NCI-H146 treated with DMSO at 0.1 percent for 48 hours (cell line): ENCODE results near the gene MACF1.
"Not testable (repeated sequence)": the region's sequence is repeated elsewhere in the genome, so short reads cannot be mapped to it uniquely, and the experiment has no call there.

Experiments used
- DNase-seq: peaks from one replicate; lab custom pipeline; 2025; ENCODE audit not compliant: unreplicated experiment; lab: John Stamatoyannopoulos, UW

The MACF1 gene

DNA sequence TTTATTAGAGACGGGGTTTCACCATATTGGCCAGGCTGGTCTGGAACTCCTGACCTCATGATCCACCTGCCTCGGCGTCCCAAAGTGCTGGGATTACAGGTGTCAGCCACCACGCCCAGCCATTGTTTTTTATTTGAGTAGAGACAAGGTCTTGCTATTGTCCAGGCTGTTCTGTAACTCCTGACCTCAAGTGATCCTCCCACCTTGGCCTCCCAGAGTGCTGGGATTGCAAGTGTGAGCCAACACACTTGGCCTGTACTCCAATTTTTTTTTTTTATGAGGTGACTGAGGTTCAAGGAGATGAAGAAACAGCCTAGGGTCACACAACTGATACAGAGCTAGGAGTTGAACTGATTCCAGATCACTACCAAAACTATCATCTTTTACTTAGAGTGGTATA is 245.5 kb downstream of the MACF1 start:
- not testable (repeated sequence) for DNase-seq

DNA sequence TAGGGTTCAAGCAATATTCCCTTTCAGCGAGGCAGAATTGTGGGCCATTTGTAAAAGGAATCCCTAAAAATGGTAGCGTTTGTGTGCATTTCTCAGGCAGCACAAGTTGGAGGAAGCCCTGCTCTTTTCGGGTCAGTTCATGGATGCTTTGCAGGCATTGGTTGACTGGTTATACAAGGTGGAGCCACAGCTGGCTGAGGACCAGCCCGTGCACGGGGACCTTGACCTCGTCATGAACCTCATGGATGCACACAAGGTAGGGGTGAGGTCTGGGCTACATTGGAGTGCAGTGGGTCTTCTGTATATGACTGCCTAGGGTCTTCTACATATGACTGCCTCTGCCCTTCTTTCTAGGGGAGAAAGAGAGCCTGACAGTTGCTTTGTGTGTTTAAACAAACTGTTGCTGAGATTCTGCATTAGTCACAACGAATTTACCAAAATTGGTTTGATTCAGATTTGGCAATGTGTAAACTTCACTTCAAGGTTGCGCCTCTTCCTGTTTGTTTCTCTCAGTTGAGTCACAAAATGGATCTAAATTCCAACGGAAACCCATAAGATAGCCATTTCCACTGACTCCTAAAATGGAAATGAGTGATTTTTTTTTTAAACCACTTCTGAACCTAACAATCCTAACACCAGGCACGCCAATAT is 246.6 kb downstream of the MACF1 start:
- DNase-seq: no peak

DNA sequence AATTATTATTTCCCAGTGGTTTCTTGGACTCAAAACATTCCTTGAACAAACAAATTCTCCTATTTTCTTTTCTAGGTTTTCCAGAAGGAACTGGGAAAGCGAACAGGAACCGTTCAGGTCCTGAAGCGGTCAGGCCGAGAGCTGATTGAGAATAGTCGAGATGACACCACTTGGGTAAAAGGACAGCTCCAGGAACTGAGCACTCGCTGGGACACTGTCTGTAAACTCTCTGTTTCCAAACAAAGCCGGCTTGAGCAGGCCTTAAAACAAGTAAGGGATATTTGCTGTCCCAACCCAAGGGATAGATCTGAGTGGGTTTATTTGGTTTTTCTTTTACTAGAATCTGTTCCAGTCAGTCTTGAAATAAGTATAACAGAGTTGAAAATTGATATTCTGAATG is 247.6 kb downstream of the MACF1 start:
- no peak for DNase-seq

DNA sequence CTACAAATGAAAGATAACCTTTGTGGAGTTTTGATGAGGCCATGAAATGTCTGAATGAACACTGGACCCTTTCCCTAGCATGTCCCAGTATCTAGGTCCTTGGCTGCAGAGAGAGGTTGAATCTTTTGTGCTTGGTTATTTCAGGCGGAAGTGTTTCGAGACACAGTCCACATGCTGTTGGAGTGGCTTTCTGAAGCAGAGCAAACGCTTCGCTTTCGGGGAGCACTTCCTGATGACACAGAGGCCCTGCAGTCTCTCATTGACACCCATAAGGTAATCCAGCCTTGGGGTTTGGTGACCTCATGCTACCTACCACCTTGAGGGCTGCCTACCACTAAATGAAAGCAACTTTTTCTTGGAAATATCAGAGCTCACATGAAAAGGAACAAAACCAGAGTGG is 248.0 kb downstream of the MACF1 start:
- DNase-seq: no peak

DNA sequence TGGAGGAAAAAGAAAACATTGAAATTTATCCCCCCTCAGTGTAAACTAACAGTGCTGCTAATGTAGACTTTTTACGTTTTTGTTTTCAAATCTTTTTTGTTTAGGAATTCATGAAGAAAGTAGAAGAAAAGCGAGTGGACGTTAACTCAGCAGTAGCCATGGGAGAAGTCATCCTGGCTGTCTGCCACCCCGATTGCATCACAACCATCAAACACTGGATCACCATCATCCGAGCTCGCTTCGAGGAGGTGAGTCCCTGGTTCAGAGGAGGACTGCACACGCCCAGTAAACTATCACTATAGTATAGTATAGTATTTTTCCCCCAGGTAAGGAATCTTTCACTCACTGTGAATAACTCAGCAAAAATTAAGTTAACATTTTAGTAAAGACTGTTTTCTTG is 249.1 kb downstream of the MACF1 start:
- DNase-seq: no peak

DNA sequence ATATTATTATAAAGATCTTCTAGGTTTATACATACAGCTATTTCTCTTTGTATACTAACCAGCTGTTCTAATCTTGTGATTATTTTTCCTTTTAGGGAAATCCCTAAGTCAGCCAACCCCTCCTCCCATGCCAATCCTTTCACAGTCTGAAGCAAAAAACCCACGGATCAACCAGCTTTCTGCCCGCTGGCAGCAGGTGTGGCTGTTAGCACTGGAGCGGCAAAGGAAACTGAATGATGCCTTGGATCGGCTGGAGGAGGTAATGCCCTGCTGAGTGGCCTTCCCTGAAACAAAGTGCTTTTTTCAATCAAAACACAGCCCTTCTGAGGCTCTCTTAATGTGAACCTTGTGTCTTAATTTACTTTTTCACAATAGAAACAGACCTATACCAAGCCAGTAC is 254.5 kb downstream of the MACF1 start:
- no peak for DNase-seq

DNA sequence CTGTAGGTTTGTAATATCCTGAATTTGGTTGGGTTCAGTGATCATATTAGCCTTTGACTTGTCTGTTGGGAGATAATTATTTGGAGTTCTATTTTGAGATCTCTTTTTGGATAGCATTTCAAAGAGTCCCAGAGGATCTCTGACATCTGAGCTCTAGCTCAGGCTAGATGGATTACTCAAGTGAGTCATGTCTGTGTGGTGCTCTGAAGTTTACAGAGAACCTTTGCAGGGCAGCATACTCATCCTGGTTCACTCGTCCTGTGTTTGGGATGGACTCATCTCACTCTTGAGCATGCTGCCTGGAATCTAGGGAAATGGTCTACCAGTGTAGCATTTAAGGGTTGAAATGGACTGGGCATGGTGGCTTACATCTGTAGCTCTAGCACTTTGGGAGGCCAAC is 257.6 kb downstream of the MACF1 start:
- no peak for DNase-seq

DNA sequence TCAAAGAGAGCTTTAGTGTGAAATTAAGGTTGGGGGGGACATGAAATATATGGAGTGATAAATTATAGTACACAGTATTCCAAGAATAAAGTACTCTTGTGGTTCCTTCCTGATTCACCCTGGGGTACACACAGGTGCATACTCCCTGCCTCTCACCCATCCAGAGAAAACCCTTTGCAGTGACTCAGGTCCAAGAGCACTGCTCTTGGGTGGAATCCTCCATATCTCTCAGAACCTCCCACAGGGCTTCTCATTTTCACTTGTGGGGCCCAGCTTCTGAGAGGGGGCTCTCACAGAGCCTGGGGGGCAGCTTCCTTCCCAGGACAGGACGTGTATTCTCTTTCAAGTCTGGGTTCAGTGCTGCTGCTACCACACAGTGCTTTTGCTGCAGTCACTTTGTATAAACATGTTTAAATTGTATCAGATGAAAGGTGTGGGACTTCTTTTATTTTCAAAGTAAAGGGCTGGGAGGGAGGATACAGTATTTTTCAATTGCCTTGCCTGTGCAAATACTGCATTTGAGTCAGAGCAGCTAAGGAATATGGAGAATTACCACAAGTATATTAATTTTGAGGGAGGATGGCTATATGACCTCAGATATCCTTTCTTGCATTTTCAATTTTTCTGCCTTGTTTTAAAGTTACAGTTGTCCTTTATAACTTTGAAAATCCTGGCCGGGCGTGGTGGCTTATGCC is 262.1 kb downstream of the MACF1 start:
- no peak for DNase-seq

DNA sequence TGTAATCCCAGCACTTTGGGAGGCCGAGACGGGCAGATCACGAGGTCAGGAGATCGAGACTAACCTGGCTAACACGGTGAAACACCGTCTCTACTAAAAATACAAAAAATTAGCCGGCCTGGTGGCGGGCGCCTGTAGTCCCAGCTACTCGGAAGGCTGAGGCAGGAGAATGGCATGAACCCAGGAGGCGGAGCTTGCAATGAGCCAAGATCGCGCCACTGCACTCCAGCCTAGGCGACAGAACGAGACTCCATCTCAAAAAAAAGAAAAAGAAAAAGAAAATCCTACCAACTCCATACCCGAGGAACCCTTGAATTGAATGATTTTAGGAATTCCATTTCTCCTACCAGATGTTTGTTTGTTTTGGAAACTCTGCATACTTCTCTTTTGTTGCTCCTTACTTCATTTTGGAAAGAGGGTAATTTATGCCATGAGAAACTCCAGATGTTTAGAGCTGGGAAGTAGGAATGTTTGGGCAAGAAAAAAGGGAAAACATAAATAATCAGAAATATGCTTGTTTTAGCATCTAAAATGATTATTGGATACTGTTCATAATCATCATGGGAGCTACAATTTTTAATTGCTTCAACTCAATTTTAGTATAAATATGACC is 262.7 kb downstream of the MACF1 start:
- DNase-seq: not testable (repeated sequence)

DNA sequence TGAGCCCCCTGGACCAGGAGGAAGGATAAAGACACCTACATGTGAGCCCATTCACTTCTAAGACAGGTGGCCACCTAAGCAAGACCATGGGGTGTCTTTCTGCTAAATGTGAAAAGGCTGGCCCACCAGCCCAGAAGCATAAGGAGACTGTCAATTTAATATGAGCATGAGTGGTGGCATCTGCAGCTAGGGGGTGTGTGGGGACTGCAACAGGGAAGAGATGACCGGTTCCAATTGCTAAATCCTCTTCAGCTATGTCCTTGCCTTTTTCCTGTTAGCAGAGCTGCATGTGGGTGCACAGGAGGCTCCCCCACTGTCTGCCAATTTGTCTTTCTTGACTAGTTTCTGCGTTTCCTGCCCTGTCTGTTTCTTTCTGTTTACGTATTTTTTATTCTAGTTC is 264.7 kb downstream of the MACF1 start:
- no peak for DNase-seq

DNA sequence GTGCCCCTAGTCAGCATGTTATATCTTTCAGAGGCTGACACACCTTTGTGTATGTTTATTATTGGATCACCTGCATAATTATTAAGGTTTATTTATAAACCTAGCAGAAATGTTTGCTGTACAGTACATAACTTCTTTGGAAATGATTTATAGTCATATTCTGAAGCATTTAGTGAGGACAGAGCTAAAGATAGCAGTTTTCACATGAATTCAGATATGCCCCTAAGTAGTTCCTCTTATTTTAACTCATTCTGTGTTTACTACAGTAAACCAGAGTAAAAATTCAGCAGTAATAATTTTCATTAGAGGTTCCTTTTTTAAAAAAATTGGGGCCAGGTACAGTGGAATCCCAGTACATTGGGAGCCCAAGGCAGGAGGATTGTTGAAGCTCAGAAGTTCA is 265.5 kb downstream of the MACF1 start:
- no peak for DNase-seq

DNA sequence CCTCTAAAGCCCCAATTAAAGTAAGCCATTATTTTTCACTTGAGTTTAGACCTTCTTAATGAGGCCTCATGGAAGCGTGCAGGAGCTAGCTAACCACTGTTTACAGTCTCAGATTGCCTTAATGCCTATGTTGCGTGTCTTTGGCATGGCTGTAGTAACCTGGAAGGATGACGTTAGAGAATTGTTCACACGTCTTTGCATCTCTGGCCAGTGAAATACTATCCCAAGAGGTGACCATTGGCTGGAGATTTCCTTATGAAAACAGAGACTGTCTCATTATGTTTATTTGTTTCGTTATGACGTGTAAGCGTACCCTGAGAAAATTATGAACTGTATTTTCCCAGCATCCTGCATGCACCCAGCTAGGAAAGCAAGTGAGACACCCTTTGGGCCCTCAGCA is 268.3 kb downstream of the MACF1 start:
- no peak for DNase-seq

DNA sequence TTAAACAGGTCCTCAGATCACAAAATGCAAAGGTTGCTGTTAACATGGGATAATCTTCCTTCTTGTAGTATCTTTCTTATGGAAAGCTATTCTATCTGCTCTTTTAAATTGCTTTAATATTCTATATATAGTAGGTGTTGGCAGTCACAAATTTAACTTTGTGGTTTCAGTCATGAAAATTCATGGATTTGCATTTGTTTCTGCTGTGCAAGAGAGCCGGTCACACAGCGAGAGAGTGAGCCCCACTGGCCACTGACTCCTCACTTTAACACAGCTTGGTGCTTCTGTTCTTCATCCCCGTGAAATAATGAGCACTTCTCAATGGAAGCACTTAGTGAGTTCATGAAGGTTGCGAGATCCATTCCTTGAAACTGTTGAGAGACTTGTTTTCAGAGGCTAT is 268.8 kb downstream of the MACF1 start:
- no peak for DNase-seq

DNA sequence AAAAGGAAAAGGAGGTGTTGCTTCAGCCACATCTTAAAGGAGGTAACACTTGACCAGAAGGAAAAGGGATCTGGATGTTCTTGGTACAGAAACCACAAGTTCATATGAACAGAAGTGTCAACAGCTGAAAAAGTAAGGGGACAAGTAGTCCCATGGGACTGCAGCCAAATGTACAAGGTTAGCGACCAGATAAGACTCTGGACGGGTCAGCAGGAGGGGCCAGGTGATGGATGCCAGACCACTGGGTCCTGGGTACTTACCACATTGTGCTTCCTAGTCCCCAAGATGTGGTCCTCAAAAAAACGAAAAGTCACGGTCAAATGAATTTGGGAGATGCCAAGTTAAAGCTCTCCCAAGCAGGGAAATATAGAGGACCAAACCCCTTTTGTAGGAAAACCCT is 270.3 kb downstream of the MACF1 start:
- DNase-seq: no peak

DNA sequence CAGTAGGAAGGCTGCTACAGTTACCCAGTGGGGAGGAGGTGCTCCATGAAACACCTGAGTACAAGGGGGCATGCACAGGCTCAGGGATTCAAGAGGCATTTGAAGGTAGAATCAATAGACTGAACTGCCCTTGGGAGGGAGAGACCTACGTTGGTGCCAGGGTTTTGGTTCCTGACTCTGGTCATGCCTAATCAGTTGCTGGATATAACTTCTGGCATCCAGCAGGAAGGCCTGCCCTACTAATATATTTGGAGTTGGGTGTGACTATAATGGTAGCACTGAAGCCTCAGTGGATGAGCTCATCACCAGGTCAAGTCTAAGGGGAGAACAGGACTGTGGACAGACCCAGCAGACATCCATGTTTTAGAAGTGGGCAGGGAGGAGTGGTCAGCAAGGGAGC is 271.1 kb downstream of the MACF1 start:
- DNase-seq: not testable (repeated sequence)

DNA sequence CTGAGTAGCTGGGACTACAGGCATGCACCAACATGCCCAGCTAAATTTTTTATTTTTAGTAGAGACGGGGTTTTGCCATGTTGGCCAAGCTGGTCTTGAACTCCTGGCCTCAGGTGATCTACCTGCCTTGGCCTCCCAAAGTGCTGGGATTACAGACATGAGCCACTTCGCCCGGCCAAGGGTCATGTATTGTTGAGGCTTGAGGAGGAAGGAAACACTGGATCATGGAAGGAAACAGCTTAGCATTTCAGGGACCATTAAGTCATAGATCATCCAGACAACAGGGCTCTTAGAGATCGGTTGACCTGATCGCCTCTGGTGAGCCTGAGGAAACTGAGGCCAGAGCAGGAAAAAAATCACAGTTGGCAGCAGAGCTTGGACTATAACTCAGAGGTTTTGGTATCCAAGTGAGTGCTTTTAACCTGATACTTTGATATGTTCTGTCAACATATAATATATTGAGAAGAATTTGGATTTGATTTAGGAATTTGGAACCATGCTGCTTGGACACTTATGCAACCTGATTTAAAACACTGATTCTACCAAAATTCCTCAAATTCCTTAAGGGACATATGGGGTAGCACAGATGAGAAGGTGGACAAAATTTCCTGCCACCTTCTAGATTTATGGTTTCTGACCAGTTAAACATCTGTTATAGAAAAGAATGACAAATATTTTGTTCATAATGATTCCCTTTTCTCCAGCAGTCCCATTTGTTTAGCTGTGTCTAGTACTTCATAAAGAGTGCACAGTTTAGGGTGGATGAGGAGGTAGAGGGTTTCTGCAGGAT is 273.8 kb downstream of the MACF1 start:
- no peak for DNase-seq

DNA sequence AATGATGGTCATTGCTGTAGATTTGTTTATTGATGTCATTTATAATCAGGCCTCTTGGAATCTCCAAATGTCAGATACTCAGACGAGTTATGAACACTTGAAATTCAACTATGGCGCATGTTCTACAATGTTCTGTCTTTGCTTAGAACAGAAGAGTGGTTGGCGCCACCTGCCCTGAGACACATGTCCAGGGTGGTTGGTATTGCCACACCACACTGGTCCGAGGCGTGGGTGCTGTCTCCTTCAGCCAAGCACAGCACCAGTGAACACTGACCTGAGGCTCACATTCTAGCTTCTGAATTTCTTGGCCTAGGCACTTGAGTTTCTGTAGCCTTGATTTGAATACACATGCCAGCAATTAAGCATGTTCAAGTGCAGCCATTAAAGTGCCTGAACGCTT is 276.8 kb downstream of the MACF1 start:
- DNase-seq: no peak

DNA sequence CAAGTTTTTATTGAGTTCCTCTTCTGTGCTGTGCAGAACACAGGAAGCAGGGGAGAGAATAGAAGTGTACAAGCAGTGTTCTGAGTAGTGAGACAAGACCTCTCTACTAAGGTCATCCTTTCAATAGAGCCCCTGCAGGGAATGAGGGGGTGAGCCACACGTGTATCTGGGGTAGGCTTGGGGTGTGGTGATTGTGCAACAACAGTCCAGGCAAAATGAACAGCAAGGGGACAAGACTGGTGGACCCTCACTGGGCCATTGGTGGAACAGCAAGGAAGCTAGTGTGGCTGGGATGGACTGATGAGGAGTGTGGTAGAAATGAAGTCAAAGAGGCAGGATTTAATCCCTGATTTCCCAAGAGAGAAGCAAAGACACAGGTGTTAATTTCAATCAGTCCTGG is 278.8 kb downstream of the MACF1 start:
- no peak for DNase-seq

DNA sequence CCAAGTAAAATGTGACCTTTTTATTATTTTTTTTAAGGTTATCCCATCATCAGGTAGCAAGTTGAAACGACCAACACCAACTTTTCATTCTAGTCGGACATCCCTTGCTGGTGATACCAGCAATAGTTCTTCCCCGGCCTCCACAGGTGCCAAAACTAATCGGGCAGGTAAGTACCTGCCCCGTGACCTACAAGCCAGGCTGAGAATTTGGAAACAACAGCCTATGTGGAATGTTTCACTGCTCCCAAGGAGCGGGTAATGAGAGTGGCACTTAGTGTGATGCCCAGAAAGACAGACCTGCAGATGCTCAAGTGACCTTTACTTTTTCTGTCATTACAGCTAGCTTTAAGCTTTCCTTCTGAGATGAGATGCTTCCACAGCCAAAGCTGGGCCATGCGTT is 280.1 kb downstream of the MACF1 start:
- no peak for DNase-seq

DNA sequence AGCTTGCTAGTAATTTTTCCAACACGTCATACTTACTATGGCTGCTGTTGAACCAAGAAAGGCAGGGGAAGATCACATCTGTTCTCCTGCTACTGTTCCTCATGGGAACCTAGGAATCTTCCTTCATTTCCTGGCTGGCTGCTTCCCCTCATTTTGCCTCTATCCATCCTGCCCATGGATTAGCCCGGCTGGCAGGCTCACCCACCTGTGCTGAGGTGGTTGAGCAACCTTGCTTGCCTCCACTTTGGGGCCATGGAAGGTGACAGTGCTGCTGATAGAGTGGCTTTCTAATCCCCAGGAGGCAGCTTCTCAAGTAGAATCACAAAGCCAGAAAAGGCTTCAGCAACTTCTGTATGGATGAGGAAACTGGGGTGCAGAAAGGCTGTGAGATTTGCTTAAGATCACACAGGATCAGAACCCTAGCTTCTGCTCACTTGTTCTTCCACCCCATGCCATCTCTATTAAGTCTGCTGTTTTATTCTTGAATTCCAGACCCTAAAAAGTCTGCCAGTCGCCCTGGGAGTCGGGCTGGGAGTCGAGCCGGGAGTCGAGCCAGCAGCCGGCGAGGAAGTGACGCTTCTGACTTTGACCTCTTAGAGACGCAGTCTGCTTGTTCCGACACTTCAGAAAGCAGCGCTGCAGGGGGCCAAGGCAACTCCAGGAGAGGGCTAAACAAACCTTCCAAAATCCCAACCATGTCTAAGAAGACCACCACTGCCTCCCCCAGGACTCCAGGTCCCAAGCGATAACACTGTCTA is 280.7 kb downstream of the MACF1 start:
- DNase-seq: no peak

DNA sequence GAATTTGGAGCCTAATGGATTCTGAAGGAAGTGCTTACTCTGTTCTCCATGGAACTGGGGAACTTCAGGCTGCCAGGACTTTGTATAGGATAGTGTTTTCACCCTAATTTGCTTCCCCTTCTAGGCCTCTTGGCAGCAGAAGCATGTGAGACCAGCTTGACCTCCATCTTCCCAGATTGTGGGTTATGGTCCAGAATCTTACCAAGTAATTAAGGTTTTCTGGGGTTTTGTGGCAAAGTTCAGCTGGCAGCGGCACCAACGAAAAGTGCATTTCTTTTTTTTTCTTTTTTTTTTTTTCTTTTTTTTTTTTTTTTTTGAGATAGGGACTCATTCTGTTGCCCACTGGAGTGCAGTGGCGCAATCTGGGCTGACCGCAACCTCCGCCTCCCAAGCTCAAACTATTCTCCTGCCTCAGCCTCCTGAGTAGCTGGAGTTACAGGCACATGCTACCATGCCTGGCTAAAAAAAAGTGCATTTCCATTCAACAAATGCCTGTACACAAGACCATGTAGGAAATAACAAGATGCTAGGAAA is 283.6 kb downstream of the MACF1 start:
- DNase-seq: no peak
